ENCODE data around the gene FBRS.
"Not testable (repeated sequence)": the region's sequence is repeated elsewhere in the genome, so short reads cannot be mapped to it uniquely, and the experiment has no call there.

Gene FBRS

DNA sequence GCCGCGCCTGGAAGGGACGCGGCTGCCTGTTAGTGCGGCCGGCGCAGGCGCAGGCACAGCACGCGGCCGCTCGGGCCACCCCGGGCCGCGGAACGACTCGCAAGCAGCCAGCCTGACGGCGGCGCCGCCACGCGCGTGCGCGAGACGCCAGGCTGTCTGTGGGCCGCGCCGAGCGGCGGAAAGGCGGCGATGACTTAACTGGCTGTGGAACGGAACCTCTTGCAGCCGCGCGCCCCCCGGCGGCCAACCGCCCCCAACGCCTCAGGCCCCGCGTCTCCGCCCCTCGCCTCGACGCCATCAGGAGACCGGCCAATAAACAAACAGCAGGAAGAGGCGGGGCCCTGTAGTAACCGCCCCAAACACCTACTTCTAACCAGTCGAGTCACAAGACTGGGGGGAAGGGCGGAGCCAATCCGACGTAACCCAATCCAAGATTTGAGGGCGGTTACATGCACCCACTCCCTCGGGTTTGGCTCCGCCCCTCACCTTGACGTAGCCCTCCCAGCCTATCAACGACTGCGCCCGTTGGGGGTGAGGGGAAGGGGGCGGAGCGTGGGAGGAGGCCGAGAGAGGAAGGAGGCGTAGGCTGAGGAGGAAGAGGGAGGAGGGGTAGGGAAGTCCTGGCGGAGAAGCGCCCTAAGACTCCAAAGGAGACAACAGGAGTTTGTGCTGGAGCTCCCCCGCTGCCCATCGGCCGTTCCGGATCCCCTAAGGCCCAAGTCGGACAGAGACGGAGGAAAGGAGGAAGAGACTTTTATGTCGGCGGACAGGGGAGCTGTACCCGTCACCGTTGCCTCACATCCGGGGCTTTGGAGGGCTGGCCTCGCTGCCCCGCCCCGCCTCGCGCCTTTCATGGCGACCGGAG is at the start of gene FBRS:
Gene FBRS (plus strand): TSS at position 566 of the 865 bp plus-strand sequence. CDS start 1,088 bp downstream, outside the sequence.
- DNase-seq (ENCODE audit: low spot score), result peak; percentile 99

DNA sequence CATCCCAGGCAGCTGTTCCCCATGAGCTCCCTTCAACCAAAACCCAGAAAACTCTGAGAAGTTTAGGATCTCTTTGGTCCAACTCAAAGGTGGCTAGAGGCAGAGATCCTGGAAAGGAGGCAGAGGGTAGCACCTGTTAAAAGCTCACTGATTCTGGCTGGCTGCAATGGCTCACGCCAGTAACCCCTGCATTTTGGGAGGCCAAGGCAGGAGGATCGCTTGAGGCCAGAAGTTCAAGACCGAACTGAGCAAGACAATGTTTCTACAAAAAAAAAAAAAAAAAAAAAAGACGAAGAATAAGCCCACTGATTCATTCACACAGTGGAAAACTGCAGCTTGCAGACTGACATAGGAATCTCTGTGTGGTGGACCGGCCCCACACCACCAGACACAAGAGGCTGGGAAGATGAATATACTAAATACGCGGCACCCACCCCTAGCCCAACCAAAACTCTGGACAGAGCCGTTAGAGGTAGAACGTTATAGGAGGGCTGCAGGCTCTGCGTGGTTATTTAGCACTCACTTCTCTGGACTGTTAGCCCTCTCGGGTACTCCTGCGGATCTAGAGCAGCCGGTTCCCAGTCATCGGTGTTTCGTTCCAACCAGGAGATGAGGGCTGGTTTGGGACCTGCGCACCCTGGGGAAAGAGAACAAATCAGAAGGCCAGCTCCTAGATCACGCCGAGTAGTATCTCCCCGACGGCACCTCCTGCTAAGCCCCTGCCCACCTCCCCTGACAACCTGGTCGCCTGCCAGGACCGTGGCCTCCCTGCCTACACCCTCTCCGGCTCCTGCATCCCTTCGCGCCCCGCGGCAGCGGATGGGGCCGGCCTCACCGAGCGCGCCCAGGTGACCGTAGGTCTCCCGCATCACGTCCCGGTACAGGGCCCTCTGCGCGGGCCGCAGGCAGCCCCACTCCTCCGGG is 49.0 kb upstream of the FBRS start:
- peak; percentile 38 for DNase-seq (ENCODE audit: low spot score)

DNA sequence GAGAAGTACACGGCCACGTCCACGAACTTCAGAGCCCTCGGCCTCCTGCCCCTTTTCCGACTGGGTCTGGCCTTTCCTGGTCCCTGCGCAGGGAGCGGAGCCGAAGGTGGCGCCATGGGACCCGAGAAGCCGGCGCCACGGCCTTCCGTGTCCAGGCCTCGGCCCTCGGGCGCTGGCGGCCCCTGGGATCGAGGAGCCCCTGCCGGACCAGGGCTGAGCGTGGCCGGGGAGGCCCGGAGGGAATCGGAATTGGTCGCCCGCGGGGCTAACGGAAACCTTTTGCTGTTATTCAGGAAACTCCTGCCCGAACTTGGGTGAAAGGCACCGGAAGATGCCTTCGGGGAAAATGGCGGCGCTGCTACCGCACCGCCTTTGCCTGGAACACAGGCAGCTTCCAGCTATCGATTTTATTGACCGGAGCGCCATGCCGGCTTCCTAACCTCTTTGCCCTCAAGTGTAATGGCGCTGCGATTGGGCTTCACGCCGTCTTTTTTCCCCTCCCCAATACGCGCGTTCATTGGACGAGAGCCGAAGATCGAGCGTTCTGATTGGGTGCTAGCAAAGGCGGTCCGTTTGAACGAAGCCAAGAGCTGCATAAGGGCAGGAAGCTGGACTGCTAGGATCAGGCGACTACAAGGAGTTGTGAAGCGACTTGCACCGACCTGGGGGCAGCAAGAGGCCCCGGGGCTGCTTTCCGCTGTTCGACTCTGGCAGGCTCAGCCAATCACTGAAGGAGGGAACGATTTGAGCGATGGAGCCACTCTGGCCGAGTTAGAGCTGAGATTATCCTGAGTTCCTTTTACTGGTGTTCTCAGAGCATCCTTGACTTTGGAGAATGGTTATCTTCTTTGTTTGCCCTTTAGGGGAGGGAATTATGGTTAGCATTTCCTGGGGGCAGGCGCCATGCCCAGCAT is 48.0 kb upstream of the FBRS start, which contains the start of gene ZNF689:
Gene ZNF689 (minus strand): TSS at position 464 of the 914 bp plus-strand sequence. CDS start 348 bp downstream, at position 116.
- DNase-seq (ENCODE audit: low spot score), result peak; percentile 99

DNA sequence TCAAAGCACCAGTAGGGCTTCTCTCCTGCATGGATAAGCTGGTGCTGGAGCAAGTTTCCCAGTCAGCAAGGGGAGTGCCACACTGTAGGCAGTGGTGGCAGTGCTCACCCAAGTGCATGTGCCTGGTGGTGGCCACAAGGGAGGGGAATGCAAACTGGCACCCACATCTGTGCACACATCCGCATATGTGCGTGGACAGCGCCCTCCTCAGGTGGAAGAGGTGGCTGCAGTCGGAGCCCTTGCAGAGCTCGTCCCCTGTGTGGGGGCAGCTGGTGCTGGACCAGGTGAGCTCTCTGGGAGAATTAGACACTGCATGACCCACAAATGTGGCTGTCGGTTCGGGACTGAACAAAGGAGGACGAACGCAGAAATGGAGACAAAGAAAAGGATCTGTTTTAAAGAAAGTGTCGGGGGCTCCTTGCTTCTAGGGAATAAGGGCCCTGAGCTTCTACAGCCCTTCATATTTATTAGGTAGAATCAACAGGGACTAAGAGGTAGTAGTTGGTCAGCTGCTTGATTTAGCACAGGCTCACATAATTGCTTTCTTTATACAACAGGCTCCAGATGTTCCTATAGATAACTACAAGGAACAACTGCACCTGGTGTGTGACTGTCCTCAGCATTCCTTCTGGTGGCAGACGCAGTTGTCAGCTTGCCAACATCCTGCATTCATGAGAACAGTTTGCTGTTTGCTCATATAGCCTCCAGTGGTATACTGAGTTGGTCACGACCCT is 42.7 kb upstream of the FBRS start:
- no peak for DNase-seq (ENCODE audit: low spot score)

DNA sequence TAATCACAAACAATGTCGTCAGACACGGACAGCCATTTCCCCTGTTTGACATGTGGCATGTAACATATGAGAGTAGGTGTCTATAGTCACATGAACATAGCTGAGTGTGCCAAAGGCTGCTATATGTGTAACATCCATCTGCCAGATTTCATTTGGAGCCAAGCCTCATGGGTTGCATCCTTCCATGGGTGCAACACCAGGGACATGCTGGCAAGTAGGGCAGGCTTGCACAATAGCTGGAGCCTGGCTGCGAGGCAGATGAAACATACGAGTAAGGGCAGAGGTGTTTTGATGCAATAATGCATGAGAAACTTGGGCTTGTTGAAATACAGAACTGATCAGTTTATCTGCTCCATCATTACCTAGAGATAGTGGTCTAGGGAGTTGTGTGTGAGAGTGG is 39.0 kb upstream of the FBRS start:
- no peak for DNase-seq (ENCODE audit: low spot score)

DNA sequence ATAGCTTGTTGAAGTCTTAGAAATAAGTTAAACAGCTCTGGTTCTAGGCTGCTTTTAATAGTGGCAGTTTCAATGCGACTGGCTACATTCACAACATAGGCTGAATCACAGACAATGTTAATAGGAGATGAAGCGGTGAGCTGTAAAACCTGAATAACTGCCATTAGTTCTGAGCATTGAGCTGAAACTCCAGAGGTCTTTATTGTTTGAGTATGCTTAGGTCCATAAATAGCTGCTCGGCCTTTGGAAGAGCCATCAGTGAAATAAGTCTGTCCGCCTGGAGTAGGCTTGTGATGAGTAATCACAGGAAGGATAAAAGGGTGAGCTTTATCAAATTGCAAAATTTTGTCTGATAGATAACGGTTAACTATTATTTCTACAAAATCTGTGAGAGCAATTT is 38.6 kb upstream of the FBRS start:
- no peak for DNase-seq (ENCODE audit: low spot score)

DNA sequence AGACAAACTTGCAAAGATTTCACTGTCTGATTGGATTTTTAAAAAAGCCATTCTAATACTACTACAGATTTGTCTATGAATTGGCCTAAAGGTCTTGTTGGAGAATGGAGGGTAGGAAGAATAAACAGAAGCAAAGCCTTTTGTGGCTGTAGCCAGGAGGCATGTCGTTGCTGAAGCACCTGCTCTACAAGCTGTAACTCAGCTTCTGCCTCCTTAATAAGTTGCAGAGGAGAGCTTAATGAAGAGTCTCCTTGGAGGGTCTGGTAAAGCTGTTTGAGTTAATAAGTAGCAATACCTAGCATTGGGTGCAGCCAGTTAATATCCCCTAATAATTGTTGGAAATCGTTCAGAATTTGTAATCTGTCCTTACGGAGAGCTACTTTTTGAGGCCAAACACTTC is 38.1 kb upstream of the FBRS start:
- no peak for DNase-seq (ENCODE audit: low spot score)

DNA sequence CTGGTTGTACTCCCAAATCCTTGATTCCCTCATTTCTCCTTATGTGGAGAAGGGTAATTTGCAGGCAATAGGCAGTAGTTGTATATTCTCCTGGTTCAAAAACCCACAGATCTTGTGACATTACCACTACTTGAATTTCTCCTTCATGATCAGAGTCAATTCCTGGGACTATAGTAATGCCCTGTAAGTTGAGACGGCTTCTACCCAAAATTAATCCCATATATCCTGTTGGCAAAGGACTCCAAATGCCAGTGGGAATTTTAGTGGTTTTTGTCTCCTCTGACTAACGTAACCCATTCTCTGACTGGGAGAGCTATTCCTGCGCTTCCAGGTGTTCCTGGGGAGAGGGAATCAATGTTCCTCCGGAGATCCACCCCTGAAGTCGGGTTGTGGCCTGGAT is 36.5 kb upstream of the FBRS start:
- no peak for DNase-seq (ENCODE audit: low spot score)

DNA sequence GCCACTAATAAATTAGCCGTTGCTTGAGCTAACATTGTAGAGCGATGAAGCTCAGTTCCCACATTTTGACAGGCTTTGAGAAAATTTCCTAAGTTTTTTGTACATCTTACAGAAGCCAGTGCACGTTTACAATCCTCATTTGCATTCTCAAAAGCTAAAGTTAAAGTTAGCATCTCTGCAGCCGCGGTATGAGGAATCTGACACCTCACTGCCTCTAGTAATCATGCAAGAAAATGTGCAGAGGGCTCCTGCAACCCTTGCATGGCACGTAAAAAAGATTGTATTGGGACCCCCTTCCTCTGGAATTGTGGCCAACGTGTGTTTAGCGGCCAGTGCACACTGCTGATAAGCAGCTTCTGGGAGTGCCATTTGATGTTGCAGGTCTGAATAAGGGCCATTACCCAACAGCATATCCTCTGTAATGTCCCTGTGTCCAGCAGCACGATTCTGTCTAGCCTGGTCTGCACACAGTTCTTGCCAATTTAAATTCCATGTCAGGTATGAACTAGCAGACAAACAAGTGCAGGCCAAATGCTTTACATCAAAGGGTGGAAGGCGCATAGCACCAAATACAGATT is 35.7 kb upstream of the FBRS start:
- no peak for DNase-seq (ENCODE audit: low spot score)

DNA sequence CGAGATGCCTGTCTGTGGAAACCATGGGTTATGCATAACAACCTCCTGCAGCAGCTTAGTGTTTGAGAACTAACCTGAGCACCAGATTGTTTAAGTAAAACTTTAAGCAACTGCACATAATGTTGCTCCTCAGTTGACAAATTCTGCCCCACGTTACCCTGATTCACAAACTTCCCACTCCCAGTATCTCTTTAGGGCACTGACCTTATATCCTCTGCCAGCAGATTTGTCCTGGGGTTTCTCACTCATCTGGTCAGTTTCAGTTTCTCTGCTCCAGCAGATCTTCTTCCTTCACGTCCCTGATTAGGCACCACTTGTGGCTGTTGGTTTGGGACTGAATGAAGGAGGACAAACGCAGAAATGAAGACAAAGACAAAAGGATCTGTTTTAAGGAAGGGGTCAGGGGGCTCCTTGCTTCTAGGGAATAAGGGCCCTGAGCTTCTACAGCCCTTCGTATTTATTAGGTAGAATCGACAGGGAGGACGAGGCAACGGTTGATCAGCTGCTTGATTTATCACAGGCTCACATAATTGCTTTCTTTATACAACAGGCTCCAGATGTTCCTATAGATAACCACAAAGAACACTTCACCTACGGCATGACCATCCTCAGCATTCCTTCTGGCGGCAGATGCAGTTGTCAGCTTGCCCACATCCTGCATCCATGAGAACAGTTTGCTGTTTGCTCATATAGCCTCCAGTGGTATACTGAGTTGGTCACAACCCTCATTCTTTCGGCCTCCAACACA is 34.5 kb upstream of the FBRS start:
- no peak for DNase-seq (ENCODE audit: low spot score)

DNA sequence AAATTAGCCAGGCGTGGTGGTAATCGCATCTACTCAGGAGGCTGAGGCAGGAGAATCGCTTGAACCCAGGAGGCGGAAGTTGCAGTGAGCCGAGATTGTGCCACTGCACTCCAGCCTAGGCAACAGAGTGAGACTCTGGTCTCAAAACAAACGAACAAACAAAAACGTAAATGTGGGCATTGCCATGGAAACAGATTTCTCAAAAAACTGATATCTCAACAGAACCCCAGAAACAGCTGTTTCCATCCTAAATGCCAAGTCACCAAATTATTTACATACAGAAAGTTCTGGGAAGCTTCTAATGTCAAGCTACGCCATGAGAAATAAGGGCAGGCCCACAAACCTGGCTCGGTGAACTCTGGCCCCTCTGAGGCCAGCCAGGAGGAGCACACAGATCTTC is 32.0 kb upstream of the FBRS start:
- DNase-seq (ENCODE audit: low spot score), result no peak

DNA sequence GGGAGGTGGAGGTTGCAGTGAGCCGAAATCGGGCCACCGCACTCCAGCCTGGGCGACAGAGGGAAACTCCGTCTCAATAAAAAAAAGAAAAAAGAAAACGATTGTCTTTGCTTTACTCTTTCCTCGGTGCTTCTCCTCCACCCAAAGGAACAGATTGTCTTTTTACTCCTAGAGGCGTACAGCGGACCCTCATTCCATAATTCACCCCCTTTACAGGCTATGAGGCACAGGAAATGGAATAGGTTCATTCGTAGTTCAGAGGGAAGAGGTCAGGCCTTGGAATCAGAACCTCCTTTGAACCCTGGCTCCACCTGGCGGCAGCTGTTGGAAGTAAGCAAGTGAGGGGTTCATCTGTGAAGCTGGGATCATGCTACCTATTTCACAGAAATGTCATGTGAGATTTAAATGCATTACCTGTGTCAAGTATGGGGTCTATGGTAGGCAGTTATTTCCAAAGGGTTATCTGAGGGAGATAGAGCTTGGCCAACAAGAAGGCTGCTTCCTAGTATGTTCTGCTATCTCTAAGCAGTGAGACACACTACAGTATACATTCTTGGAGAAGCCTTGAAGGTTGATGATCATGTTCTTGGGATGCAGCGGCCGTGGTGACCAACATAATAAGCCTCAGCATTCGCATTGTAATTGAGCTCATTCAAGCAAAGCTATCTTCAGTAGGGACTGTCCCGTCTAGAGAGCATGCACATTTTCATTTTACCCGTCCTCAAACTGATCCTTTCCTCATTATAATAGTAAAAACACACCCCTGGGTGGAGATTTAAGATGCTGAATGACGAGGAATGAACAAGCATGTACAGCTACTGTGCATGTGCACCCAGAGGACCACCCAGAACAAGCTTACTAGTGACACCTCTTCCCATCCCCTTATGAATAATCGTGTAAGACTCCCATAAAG is 29.3 kb upstream of the FBRS start:
- peak; percentile 69 for DNase-seq (ENCODE audit: low spot score)

DNA sequence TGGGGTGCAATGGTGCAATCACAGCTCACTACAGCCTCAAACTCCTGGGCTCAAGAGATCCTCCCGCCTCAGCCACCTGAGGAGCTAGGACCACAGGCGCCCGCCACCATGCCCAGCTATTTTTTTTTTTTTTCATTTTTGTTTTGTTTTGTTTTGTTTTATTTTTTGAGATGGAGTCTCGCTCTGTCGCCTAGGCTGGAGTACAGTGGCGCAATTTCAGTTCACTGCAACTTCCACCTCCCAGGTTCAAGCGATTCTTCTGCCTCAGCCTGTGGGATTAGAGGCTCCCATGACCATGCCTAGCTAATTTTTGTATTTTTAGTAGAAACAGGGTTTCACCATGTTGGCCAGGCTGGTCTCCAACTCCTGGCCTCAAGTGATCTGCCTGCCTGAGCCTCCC is 25.8 kb upstream of the FBRS start:
- DNase-seq (ENCODE audit: low spot score), result not testable (repeated sequence)

DNA sequence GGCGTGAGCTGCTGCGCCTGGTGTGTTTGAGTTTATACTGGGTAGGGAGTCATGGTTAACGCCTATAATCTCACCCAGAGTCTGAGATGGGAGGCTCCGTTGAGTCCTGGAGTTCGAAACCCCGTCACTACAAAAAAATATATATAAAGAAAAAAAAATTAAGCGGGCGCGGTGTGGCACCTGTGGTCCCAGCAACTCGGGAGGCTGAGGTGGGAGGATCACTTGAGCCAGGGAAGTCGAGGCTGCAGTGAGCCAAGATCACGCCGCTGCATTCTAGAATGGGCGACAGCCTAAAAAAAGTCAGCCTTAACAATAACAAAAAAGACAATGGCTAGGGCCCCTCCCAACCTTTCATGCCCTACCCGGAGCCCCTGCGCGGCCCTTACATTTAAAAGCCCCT is 24.7 kb upstream of the FBRS start:
- no peak for DNase-seq (ENCODE audit: low spot score)

DNA sequence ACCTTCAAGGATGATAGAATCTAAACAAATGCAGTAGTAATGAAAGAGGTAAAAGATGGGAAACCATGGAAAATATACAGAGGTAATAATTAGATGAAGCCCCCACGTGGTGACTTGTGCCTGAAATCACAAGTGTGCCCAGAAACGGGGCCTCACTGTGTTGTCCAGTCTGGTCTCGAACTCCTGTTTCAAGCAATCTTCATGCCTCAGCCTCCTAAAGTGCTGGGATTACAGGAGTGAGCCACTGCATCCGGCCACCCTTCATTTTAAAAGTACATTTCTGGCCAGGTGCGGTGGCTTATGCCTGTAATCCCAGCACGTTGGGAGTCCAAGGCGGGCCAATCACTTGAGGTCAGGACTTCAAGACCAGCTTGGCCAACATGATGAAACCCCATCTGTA is 21.6 kb upstream of the FBRS start:
- no peak for DNase-seq (ENCODE audit: low spot score)

DNA sequence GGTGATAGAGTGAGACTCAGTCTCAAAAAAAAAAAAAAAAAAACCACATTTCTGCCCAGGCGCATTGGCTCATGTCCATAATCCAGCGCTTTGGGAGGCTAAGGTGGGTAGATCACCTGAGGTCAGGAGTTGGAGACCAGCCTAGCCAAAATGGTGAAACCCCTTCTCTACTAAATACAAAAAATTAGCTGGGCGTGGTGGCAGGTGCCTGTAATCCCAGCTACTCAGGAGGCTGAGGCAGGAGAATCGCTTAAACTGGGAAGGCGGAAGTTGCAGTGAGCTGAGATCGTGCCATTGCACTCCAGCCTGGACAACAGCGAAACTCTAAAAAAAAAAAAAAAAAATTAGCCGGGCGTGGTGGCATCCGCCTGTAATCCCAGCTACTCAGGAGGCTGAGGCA is 21.1 kb upstream of the FBRS start:
- not testable (repeated sequence) for DNase-seq (ENCODE audit: low spot score)

DNA sequence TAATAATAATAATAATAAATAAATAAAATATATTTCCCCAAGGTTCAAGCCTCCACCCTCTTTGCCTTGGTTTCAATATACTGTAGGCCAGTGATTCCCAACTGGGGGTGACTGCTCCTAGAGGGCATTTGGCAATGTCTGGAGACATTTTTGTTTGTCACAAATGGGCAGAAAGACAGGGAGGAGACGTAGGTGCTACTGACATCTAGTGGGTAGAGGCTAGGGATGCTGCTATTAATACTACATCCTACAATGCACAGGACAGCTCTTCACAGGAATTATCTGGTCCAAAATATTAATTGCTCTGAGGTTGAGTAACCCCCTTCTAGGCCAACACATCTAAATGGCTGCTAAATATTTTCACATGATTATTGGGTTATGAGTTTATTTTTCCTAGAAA is 20.3 kb upstream of the FBRS start:
- peak; percentile 20 for DNase-seq (ENCODE audit: low spot score)

DNA sequence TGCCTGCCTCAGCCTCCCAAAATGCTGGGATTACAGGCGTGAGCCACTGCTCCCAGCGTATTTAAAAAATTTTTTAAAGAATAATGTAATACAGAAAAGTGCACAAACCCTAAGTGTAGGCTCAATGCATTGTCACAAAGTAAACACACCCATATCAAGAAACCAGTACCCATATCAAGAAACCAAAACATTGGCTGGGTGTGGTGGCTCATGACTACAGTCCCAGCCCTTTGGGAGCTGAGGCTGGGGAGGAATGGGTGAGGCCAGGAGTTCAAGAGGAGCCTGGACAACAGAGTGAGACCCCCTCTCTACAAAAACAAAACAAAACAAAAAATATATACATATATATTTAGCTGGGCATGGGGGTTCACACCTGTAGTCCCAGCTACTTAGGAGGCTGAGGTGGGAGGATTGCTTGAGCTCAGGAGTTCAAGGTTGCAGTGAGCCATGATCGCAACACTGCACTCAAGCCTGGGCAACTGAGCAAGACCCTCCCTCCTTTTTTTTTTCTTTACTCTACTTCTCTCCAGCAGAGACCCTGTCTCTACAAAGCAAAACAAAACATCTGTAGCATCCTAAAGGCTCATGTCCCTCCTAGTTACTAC is 16.8 kb upstream of the FBRS start:
- DNase-seq (ENCODE audit: low spot score), result no peak
